Mucosa of rectum (tissue), 2 donors: Measurements from ENCODE around the gene OR52J3.

Experiments
- H3K27ac ChIP-seq, 2 donors: one replicate each; pipeline ENCODE4 v1.7.0; 2013; ENCODE audit warnings: inconsistent platforms in 2 of 2, low read depth in 2 of 2, low read length in 2 of 2
- H3K27me3 ChIP-seq, 2 donors: one replicate each; pipeline ENCODE4 v1.7.0; 2013; ENCODE audit warnings: low read length in 2 of 2; ENCODE audit not compliant: control insufficient read depth in 2 of 2, insufficient read depth in 2 of 2
- H3K36me3 ChIP-seq, 2 donors: one replicate each; pipeline ENCODE4 v1.7.0; 2013; ENCODE audit warnings: low read length in 2 of 2; ENCODE audit not compliant: control insufficient read depth in 2 of 2, insufficient read depth in 2 of 2
- H3K4me1 ChIP-seq, 2 donors: one replicate each; pipeline ENCODE4 v1.7.0; 2013; ENCODE audit warnings: low read length in 2 of 2, mild to moderate bottlenecking in 1 of 2; ENCODE audit not compliant: control insufficient read depth in 2 of 2, insufficient read depth in 2 of 2
- H3K4me3 ChIP-seq, 2 donors: one replicate each; pipeline ENCODE4 v1.7.0; 2013; ENCODE audit warnings: low read length in 2 of 2
- H3K9ac ChIP-seq, 2 donors: one replicate each; pipeline ENCODE4 v1.7.0; 2013; ENCODE audit warnings: low read length in 2 of 2, low read depth in 1 of 2, mild to moderate bottlenecking in 1 of 2
- H3K9me3 ChIP-seq, 2 donors: one replicate each; pipeline ENCODE4 v1.7.0; 2013; ENCODE audit warnings: low read length in 2 of 2; ENCODE audit not compliant: control insufficient read depth in 2 of 2
- donor health status: healthy.
- donor health status: Normal muscosa, but diverticular disease.

Gene OR52J3

DNA sequence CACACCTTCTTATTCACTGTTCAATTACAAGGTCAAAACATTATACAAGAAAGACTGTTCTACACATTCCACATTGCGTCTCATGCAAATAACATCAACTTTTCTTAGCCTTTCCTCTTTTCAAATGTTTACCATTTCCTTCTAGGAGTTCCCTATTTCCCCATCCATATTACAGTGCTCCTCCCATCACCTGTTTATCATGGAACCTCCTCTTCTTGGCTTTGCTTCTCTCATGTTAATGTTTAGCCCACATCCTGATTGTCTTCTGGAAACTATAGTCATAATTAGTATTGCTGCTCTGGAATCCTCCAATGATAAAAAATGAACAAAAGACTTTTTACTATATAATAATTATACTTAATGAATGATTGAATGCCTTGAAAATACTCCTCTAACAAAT lies 44.3 kb downstream of the OR52J3 start:
- Histone ChIP-seq H3K4me1 (no peaks in the 10 kb centered on the region), H3K36me3 (no peaks in the 10 kb centered on the region), H3K27me3 (no peaks in the 10 kb centered on the region), H3K9ac (no peak overlapping the region), H3K27ac (no peak overlapping the region), H3K9me3 (no peaks in the 10 kb centered on the region), H3K4me3 (no peak overlapping the region)

DNA sequence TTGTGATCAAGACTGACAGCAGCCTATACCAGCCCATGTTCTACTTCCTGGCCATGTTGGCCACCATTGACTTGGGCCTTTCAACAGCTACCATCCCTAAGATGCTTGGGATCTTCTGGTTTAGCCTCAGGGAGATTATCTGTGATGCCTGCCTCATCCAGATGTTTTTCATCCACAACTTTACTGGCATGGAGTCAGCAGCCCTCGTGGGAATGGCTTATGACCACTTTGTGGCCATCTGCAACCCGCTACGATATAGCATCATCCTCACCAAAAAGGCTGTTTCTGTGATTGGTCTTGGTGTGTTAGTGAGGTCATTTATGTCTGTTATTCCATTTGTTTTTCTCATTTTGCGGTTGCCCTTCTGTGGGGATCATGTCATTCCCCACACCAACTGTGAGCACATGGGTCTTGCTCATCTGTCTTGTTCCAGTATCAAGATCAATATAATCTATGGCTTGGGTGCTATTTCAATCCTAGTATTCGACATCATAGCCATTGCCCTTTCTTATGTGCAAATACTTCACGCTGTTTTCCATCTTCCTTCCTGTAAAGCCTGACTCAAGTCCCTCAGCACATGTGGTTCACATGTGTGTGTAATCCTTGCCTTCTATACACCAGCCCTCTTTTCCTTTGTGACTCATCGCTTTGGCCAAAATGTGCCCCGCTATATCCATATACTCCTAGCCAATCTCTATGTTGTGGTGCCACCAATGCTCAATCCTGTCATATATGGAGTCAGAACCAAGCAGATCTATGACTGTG lies 46.7 kb downstream of the OR52J3 start:
- Histone ChIP-seq H3K4me3 (no peak overlapping the region), H3K9ac (no peak overlapping the region), H3K27me3 (no peaks in the 10 kb centered on the region), H3K4me1 (no peaks in the 10 kb centered on the region), H3K27ac (no peak overlapping the region), H3K36me3 (no peaks in the 10 kb centered on the region), H3K9me3 (no peaks in the 10 kb centered on the region)

DNA sequence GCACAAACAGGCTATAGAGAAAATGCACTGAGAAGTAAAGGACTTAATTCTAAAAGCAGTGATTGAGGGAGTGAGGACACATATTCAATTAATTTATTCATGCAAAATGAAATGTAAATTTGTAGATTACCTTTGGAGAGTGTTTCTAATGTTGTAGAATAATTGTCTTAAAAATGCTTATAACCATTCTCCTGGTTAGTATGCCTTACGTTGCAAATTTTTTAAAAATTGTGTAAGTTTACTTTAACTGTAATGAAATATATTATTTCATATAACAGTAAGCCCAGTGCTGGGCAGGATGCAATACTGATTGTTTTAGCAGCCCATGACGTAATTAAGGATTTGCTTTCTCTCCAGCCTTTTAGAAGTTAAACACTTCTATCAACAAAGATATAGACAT lies 49.7 kb downstream of the OR52J3 start:
- Histone ChIP-seq H3K9ac (no peak overlapping the region), H3K36me3 (no peaks in the 10 kb centered on the region), H3K4me3 (no peak overlapping the region), H3K9me3 (no peaks in the 10 kb centered on the region), H3K27me3 (no peaks in the 10 kb centered on the region), H3K4me1 (no peaks in the 10 kb centered on the region), H3K27ac (no peak overlapping the region)
